Heart right ventricle (tissue), 16 donors: Measurements from ENCODE around the gene L3MBTL4. TPM values are rescaled to one million over a fixed set of nuclear protein-coding genes. Genes with fewer than 3 reads are reported as not detected.

Source experiments
- ATAC-seq, 8 donors: fragments of 200-7000 bp; cut with Tn5 transposase; one replicate each; pipeline ENCODE4 v1.9.1; 2020; ENCODE audit warnings: mild to moderate bottlenecking in 8 of 8, moderate library complexity in 8 of 8, moderate number of reproducible peaks in 1 of 8
- DNase-seq, 2 donors: peaks; one replicate each; pipeline ENCODE4 v3.0.0-alpha.2; 2020
- H3K27ac ChIP-seq, 10 donors: fragments of 200-600 bp; sonication (generic) in 2 of 10; one replicate each; pipeline versions ENCODE4 v1.5.0 to v1.8.0; 2020 to 2022; ENCODE audit warnings: mild to moderate bottlenecking in 3 of 10
- H3K27me3 ChIP-seq, 7 donors: fragments of 200-600 bp; one replicate each; pipeline ENCODE4 v1.8.0; 2021 to 2022; ENCODE audit warnings: mild to moderate bottlenecking in 2 of 7
- H3K36me3 ChIP-seq, 9 donors: fragments of 200-600 bp; sonication (generic) in 1 of 9; one replicate each; pipeline versions ENCODE4 v1.5.0 to v1.8.0; 2020 to 2022; ENCODE audit warnings: mild to moderate bottlenecking in 2 of 9
- H3K4me1 ChIP-seq, 9 donors: fragments of 200-600 bp; sonication (generic) in 1 of 9; one replicate each; pipeline versions ENCODE4 v1.5.0 to v1.8.0; 2020 to 2022; ENCODE audit warnings: mild to moderate bottlenecking in 4 of 9
- H3K4me3 ChIP-seq, 10 donors: fragments of 200-600 bp; sonication (generic) in 2 of 10; one replicate each; pipeline versions ENCODE4 v1.5.0 to v1.8.0; 2020 to 2022; ENCODE audit warnings: mild to moderate bottlenecking in 7 of 10, moderate library complexity in 2 of 10
- H3K9me3 ChIP-seq, 11 donors: fragments of 200-600 bp in 10 of 11; sonication (generic) in 2 of 11; one replicate each; pipeline versions ENCODE4 v1.5.0 to v1.8.0; 2013 to 2022; ENCODE audit warnings: mild to moderate bottlenecking in 2 of 11, control low read depth in 1 of 11, moderate library complexity in 1 of 11
- WGBS, 2 donors: extraction: QIAGEN DNeasy Blood & Tissue Kit; methylation state at CpG; one replicate each; pipeline ENCODE4 v1.1.7; 2013; ENCODE audit warnings: inconsistent platforms in 1 of 2; 5-methylcytosine and 5-hydroxymethylcytosine counted together
- intact Hi-C, 10 donors: fragments of 100-400 bp; cut with DNase I; formaldehyde crosslinking; loops; one replicate each; pipeline versions ENCODE4 v1.11.1 to v1.14.2; 2022
- polyA plus RNA-seq, 2 donors: library from polyadenylated mRNA; stranded (reverse); fragments of 200-250 nt; gene quantifications; one replicate each; pipeline ENCODE4 v1.2.3, GENCODE V29; 2013
- total RNA-seq, 10 donors: library from RNA; stranded (reverse); fragmentation: NEBNext Ultra II Directional in 3 of 10; extraction: Animal tissue kit (Norgen Biotek cat#: 25700) in 3 of 10; gene quantifications; one replicate each; pipeline versions ENCODE4 v1.2.1 to v1.2.4, GENCODE V29; 2021 to 2023
- TF ChIP-seq, protein P1 (sequence below), 9 donors: fragments of 200-600 bp; sonication (generic) in 2 of 9; IDR thresholded peaks; one replicate each; pipeline versions ENCODE4 v1.5.0 to v1.8.0; 2021 to 2022; ENCODE audit warnings: antibody characterized with exemption in 9 of 9, mild to moderate bottlenecking in 5 of 9, moderate library complexity in 1 of 9
- donor health status: Arrhythmogenic right ventricular cardiomyopathy.
- donor health status: ischemic (EF 13 %, LVEDD 7.1; RV severe dilation, severe dysfunction).
- donor health status: healthy with polysubstance abuse.
- donor health status: DM: no; HTN: yes; CAD: no.
- donor health status: DM: no; HTN: no; CAD: no.
- donor health status: ischemic (EF 25% LVEDD 6.9; RV normal size, moderate dysfunction).
- donor health status: ischemic (EF 25% LVEDD 5.7; RV mildly dilated, moderate dysfunction).
- donor health status: healthy.
- donor health status: DM: yes; HTN: yes; CAD: no.
- donor health status: Ischemic cardiomyopathy.
- donor health status: ischemic (EF 35%, LVEDD 5.7; RV mildly dilated, moderate dysfunction).
- donor health status: nonischemic (EF 11% LVEDD 7.7; RV severe dilation, severe dysfunction).
- donor health status: DM: yes; HTN: yes; CAD: no.
- donor health status: PGD.
- donor health status: ischemic (EF 29% LVEDD 5.4; RV normal size, mild dysfunction).
- donor health status: nonischemic (EF 23%, LVEDD 6.1; RV moderate dilation, normal function).

L3MBTL4 gene
- total and polyA plus RNA-seq, 12 donors: 0.54 to 3.2 (median 1.3) TPM

GRCh38 chr18:6423289-6423688 is 8.6 kb upstream of the L3MBTL4 start:
- H3K27me3 ChIP-seq: no peaks in the 10 kb centered on the region
- ATAC-seq (no peak), DNase-seq (no peak)
- TF ChIP-seq, protein P1, sequence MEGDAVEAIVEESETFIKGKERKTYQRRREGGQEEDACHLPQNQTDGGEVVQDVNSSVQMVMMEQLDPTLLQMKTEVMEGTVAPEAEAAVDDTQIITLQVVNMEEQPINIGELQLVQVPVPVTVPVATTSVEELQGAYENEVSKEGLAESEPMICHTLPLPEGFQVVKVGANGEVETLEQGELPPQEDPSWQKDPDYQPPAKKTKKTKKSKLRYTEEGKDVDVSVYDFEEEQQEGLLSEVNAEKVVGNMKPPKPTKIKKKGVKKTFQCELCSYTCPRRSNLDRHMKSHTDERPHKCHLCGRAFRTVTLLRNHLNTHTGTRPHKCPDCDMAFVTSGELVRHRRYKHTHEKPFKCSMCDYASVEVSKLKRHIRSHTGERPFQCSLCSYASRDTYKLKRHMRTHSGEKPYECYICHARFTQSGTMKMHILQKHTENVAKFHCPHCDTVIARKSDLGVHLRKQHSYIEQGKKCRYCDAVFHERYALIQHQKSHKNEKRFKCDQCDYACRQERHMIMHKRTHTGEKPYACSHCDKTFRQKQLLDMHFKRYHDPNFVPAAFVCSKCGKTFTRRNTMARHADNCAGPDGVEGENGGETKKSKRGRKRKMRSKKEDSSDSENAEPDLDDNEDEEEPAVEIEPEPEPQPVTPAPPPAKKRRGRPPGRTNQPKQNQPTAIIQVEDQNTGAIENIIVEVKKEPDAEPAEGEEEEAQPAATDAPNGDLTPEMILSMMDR (IDR thresholded peaks at IDR 0.05): no peak
- WGBS, 2 donors: 65 to 71% methylated on average over 5 of the region's 5 CpGs
- H3K4me1 ChIP-seq: no peaks in the 10 kb centered on the region
- H3K27ac ChIP-seq: no peak overlapping the region
- no peak overlapping the region for H3K4me3 ChIP-seq
- H3K36me3 ChIP-seq: no peaks in the 10 kb centered on the region
- intact Hi-C loops: loop anchor here in 1 of 10 donors (10.0 kb wide), 1 partner anchor 62 kb away; no protein-coding TSS in a partner anchor
- peaks cover 0 to 14% (median 0%) of the 10 kb centered on the region in 11 donors for H3K9me3 ChIP-seq

- H3K9me3 ChIP-seq: no peaks in the 10 kb centered on the region
- peak; percentile 81 to 95 (median 89) for ATAC-seq
- H3K27me3 ChIP-seq: peaks cover 8 to 28% (median 16%) of the 10 kb centered on the region in 7 donors
- intact Hi-C loops: loop anchor here in 1 of 10 donors (5.0 kb wide), 1 partner anchor 63 kb away; no protein-coding TSS in a partner anchor
- peaks cover 0 to 16% (median 9%) of the 10 kb centered on the region in 9 donors for H3K4me1 ChIP-seq
- 0 to 1% methylated on average over 51 to 68 of the region's 68 CpGs for WGBS, 2 donors
- peak overlapping the region in 9 of 10 donors; percentile 54 to 88 (median 74) for H3K27ac ChIP-seq
- no peaks in the 10 kb centered on the region for H3K36me3 ChIP-seq
- peak; percentile 60 to 63 for DNase-seq
- H3K4me3 ChIP-seq: peak overlapping the region; percentile 56 to 87 (median 78)
- TF ChIP-seq, protein P1 (IDR thresholded peaks at IDR 0.05): peak in 4 of 9 donors; percentile 11 to 40 (median 34)
Measured at GRCh38 chr18:6414118-6414722, 491 bp downstream of the L3MBTL4 start.

- Histone ChIP-seq H3K4me3 (peak overlapping the region; percentile 56 to 87 (median 78)), H3K27ac (peak overlapping the region in 9 of 10 donors; percentile 54 to 88 (median 74)), H3K36me3 (no peaks in the 10 kb centered on the region), H3K9me3 (no peaks in the 10 kb centered on the region), H3K4me1 (peaks cover 0 to 16% (median 9%) of the 10 kb centered on the region in 9 donors), H3K27me3 (peaks cover 8 to 28% (median 16%) of the 10 kb centered on the region in 7 donors)
- ATAC-seq (peak in 5 of 8 donors; percentile 12 to 50 (median 34)), DNase-seq (peak in 1 of 2 donors; percentile 10)
- 16 to 17% methylated on average over 25 of the region's 25 CpGs for WGBS, 2 donors
- TF ChIP-seq, protein P1 (IDR thresholded peaks at IDR 0.05): no peak
- intact Hi-C loops: loop anchor here in 1 of 10 donors (5.0 kb wide), 1 partner anchor 64 kb away; no protein-coding TSS in a partner anchor
Measured at GRCh38 chr18:6413579-6414117, 1.1 kb downstream of the L3MBTL4 start.

GRCh38 chr18:6412933-6413472 is 1.7 kb downstream of the L3MBTL4 start:
- intact Hi-C loops: loop anchor here in 1 of 10 donors (5.0 kb wide), 1 partner anchor 64 kb away; no protein-coding TSS in a partner anchor
- H3K36me3 ChIP-seq: no peaks in the 10 kb centered on the region
- DNase-seq (no peak), ATAC-seq (no peak)
- H3K4me3 ChIP-seq: peak overlapping the region in 3 of 10 donors; percentile 81 to 87 (median 83)
- H3K27ac ChIP-seq: no peak overlapping the region
- peaks cover 0 to 16% (median 9%) of the 10 kb centered on the region in 9 donors for H3K4me1 ChIP-seq
- 88 to 94% methylated on average over 3 of the region's 3 CpGs for WGBS, 2 donors
- no peaks in the 10 kb centered on the region for H3K9me3 ChIP-seq
- H3K27me3 ChIP-seq: peaks cover 8 to 28% (median 16%) of the 10 kb centered on the region in 7 donors
- TF ChIP-seq, protein P1 (IDR thresholded peaks at IDR 0.05): no peak
